ENCODE results near the gene BRD7.

Gene BRD7

GRCh38 chr16:50298075-50298460, 70.7 kb downstream of the BRD7 start:
- Histone ChIP-seq H3K9me3 (ENCODE audit: control insufficient read depth, insufficient read depth, low read depth, low read length) (no peaks in the 10 kb centered on the region), H3K4me3 (ENCODE audit: low read depth, low read length) (no peak overlapping the region), H3K4me1 (ENCODE audit: control insufficient read depth, insufficient read depth, low read length) (no peaks in the 10 kb centered on the region), H3K27ac (ENCODE audit: extremely low read depth, low read depth, low read length) (no peak overlapping the region), H3K36me3 (ENCODE audit: control insufficient read depth in 2 of 2, insufficient read depth in 1 of 2, low read length in 2 of 2) (peaks cover 0 to 9% of the 10 kb centered on the region in 2 experiments; a peak in 1 of 3 replicates)
- POLR2A ChIA-PET, result no interaction called here
- CTCF ChIA-PET, result no interaction called here
- TF ChIP-seq, protein P1, sequence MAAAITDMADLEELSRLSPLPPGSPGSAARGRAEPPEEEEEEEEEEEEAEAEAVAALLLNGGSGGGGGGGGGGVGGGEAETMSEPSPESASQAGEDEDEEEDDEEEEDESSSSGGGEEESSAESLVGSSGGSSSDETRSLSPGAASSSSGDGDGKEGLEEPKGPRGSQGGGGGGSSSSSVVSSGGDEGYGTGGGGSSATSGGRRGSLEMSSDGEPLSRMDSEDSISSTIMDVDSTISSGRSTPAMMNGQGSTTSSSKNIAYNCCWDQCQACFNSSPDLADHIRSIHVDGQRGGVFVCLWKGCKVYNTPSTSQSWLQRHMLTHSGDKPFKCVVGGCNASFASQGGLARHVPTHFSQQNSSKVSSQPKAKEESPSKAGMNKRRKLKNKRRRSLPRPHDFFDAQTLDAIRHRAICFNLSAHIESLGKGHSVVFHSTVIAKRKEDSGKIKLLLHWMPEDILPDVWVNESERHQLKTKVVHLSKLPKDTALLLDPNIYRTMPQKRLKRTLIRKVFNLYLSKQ (tag by site-specific recombination; IDR thresholded peaks at IDR 0.05; ENCODE audit: borderline replicate concordance), result no peak
- TF ChIP-seq ZNF169 (tag by site-specific recombination; IDR thresholded peaks at IDR 0.05) (no peak), ZNF23 (tag by site-specific recombination; IDR thresholded peaks at IDR 0.05; ENCODE audit: borderline replicate concordance) (no peak), ZNF394 (tag by site-specific recombination; IDR thresholded peaks at IDR 0.05; ENCODE audit: borderline replicate concordance) (no peak), IKZF3 (tag by site-specific recombination; IDR thresholded peaks at IDR 0.05) (no peak), ZXDB (tag by site-specific recombination; IDR thresholded peaks at IDR 0.05) (no peak), ZNF174 (tag by site-specific recombination; IDR thresholded peaks at IDR 0.05) (no peak), ZNF2 (tag by site-specific recombination; IDR thresholded peaks at IDR 0.05) (no peak), ZFP3 (tag by site-specific recombination; IDR thresholded peaks at IDR 0.05; ENCODE audit: low read depth) (no peak), KLF1 (tag by site-specific recombination; IDR thresholded peaks at IDR 0.05) (no peak), SCRT2 (tag by site-specific recombination; IDR thresholded peaks at IDR 0.05) (no peak), HOXD13 (CRISPR knock-in tag; IDR thresholded peaks at IDR 0.05; ENCODE audit: borderline replicate concordance) (no peak), ZBTB6 (tag by site-specific recombination; IDR thresholded peaks at IDR 0.05) (no peak), ZNF626 (tag by site-specific recombination; IDR thresholded peaks at IDR 0.05) (no peak), ZNF140 (tag by site-specific recombination; IDR thresholded peaks at IDR 0.05) (no peak)
- TF ChIP-seq, protein P2, sequence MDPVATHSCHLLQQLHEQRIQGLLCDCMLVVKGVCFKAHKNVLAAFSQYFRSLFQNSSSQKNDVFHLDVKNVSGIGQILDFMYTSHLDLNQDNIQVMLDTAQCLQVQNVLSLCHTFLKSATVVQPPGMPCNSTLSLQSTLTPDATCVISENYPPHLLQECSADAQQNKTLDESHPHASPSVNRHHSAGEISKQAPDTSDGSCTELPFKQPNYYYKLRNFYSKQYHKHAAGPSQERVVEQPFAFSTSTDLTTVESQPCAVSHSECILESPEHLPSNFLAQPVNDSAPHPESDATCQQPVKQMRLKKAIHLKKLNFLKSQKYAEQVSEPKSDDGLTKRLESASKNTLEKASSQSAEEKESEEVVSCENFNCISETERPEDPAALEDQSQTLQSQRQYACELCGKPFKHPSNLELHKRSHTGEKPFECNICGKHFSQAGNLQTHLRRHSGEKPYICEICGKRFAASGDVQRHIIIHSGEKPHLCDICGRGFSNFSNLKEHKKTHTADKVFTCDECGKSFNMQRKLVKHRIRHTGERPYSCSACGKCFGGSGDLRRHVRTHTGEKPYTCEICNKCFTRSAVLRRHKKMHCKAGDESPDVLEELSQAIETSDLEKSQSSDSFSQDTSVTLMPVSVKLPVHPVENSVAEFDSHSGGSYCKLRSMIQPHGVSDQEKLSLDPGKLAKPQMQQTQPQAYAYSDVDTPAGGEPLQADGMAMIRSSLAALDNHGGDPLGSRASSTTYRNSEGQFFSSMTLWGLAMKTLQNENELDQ (tag by site-specific recombination; IDR thresholded peaks at IDR 0.05; ENCODE audit: low read depth), result no peak
- TF ChIP-seq, protein P3, sequence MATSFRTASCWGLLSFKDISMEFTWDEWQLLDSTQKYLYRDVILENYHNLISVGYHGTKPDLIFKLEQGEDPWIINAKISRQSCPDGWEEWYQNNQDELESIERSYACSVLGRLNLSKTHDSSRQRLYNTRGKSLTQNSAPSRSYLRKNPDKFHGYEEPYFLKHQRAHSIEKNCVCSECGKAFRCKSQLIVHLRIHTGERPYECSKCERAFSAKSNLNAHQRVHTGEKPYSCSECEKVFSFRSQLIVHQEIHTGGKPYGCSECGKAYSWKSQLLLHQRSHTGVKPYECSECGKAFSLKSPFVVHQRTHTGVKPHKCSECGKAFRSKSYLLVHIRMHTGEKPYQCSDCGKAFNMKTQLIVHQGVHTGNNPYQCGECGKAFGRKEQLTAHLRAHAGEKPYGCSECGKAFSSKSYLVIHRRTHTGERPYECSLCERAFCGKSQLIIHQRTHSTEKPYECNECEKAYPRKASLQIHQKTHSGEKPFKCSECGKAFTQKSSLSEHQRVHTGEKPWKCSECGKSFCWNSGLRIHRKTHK (tag by site-specific recombination; IDR thresholded peaks at IDR 0.05), result no peak

GRCh38 chr16:50297301-50298074, 71.3 kb downstream of the BRD7 start:
- Histone ChIP-seq H3K4me3 (ENCODE audit: low read depth, low read length) (no peak overlapping the region), H3K36me3 (ENCODE audit: control insufficient read depth in 2 of 2, insufficient read depth in 1 of 2, low read length in 2 of 2) (peaks cover 0 to 14% of the 10 kb centered on the region in 2 experiments; a peak in 1 of 3 replicates), H3K27ac (ENCODE audit: extremely low read depth, low read depth, low read length) (no peak overlapping the region), H3K9me3 (ENCODE audit: control insufficient read depth, insufficient read depth, low read depth, low read length) (no peaks in the 10 kb centered on the region), H3K4me1 (ENCODE audit: control insufficient read depth, insufficient read depth, low read length) (no peaks in the 10 kb centered on the region)
- ChIA-PET POLR2A (interaction anchor here (0.5 kb wide), 1 partner anchor 11 kb away, joined by 3 read pairs; no protein-coding TSS in a partner anchor), CTCF (no interaction called here)
- TF ChIP-seq ZFP37 (tag by site-specific recombination; IDR thresholded peaks at IDR 0.05), result no peak
- no peak for TF ChIP-seq ZNF362 (tag by site-specific recombination; IDR thresholded peaks at IDR 0.05)
- no peak for TF ChIP-seq ZNF660 (tag by site-specific recombination; IDR thresholded peaks at IDR 0.05)
- TF ChIP-seq TCF7L2 (IDR thresholded peaks at IDR 0.05; ENCODE audit: borderline replicate concordance, low read depth, low read length), result no peak
- TF ChIP-seq, protein P4, sequence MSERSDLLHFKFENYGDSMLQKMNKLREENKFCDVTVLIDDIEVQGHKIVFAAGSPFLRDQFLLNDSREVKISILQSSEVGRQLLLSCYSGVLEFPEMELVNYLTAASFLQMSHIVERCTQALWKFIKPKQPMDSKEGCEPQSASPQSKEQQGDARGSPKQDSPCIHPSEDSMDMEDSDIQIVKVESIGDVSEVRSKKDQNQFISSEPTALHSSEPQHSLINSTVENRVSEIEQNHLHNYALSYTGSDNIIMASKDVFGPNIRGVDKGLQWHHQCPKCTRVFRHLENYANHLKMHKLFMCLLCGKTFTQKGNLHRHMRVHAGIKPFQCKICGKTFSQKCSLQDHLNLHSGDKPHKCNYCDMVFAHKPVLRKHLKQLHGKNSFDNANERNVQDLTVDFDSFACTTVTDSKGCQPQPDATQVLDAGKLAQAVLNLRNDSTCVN (tag by site-specific recombination; optimal IDR thresholded peaks at IDR 0.05), result no peak
- TF ChIP-seq ZIC2 (tag by site-specific recombination; IDR thresholded peaks at IDR 0.05), result peak; percentile 78
- TF ChIP-seq ZNF404 (tag by site-specific recombination; IDR thresholded peaks at IDR 0.05), result no peak
- no peak for TF ChIP-seq ZBTB48 (tag by site-specific recombination; IDR thresholded peaks at IDR 0.05)

Measured in HEK293 (cell line).